Liver (tissue), 9 donors: ENCODE results near the gene LRRC47. TPM values are rescaled to one million over a fixed set of nuclear protein-coding genes. Genes with fewer than 3 reads are reported as not detected.

Source experiments
- DNase-seq: peaks from one replicate; pipeline ENCODE4 v3.0.0-alpha.2; 2017; ENCODE audit warnings: low spot score
- H3K27ac ChIP-seq, 2 donors: one replicate each; pipeline ENCODE4 v1.7.0; 2013; ENCODE audit warnings: inconsistent platforms in 2 of 2, low read length in 2 of 2, control low read depth in 1 of 2, low read depth in 1 of 2, mild to moderate bottlenecking in 1 of 2
- H3K27me3 ChIP-seq, 4 donors: one replicate each; pipeline versions ENCODE4 v1.6.1 to v1.7.0; 2013; ENCODE audit warnings: low read length in 3 of 4, inconsistent platforms in 1 of 4, mild to moderate bottlenecking in 1 of 4, moderate library complexity in 1 of 4; ENCODE audit not compliant: control insufficient read depth in 4 of 4, insufficient read depth in 4 of 4
- H3K36me3 ChIP-seq, 4 donors: one replicate each; pipeline versions ENCODE4 v1.6.1 to v1.7.0; 2013; ENCODE audit warnings: low read length in 3 of 4, mild to moderate bottlenecking in 3 of 4, low read depth in 1 of 4, moderate library complexity in 1 of 4; ENCODE audit not compliant: control insufficient read depth in 4 of 4, insufficient read depth in 3 of 4
- H3K4me1 ChIP-seq, 4 donors: one replicate each; pipeline versions ENCODE4 v1.6.1 to v1.7.0; 2013; ENCODE audit warnings: low read length in 3 of 4, mild to moderate bottlenecking in 3 of 4, moderate library complexity in 1 of 4; ENCODE audit not compliant: control insufficient read depth in 4 of 4, insufficient read depth in 4 of 4
- H3K4me3 ChIP-seq, 3 donors: one replicate each; pipeline versions ENCODE4 v1.6.1 to v1.7.0; 2013; ENCODE audit warnings: low read length in 3 of 3, control low read depth in 1 of 3, low read depth in 1 of 3, mild to moderate bottlenecking in 1 of 3
- H3K9ac ChIP-seq, 2 donors: one replicate each; pipeline ENCODE4 v1.7.0; 2013; ENCODE audit warnings: low read length in 2 of 2, mild to moderate bottlenecking in 2 of 2, moderate library complexity in 2 of 2, control low read depth in 1 of 2, low read depth in 1 of 2
- H3K9me3 ChIP-seq, 4 donors: one replicate each; pipeline versions ENCODE4 v1.6.1 to v1.7.0; 2013; ENCODE audit warnings: low read length in 3 of 4; ENCODE audit not compliant: control insufficient read depth in 4 of 4
- ATF3 ChIP-seq: IDR thresholded peaks from 2 replicates; pipeline ENCODE4 v1.6.1; 2016; ENCODE audit warnings: antibody characterized with exemption
- CTCF ChIP-seq: fragments of 150-350 bp; IDR thresholded peaks from 2 replicates; pipeline ENCODE4 v1.5.1; 2017; ENCODE audit warnings: improper control_type of control experiment, low read depth, low read length; ENCODE audit not compliant: missing input control
- EGR1 ChIP-seq, 2 donors: IDR thresholded peaks; 2 replicates each; pipeline ENCODE4 v1.6.1; 2016 to 2018; ENCODE audit warnings: antibody characterized with exemption in 2 of 2, low read depth in 2 of 2
- FOXA1 ChIP-seq: IDR thresholded peaks from 2 replicates; pipeline ENCODE4 v1.6.1; 2016; ENCODE audit warnings: antibody characterized with exemption
- FOXA2 ChIP-seq: IDR thresholded peaks from 2 replicates; pipeline ENCODE4 v1.6.1; 2016; ENCODE audit warnings: antibody characterized with exemption
- GABPA ChIP-seq, 2 donors: IDR thresholded peaks in 1 of 2; conservative IDR thresholded peaks in 1 of 2; 2 replicates each; pipeline ENCODE4 v1.6.1; 2016; ENCODE audit warnings: antibody characterized with exemption in 2 of 2, mild to moderate bottlenecking in 1 of 2, moderate library complexity in 1 of 2
- HNF4A ChIP-seq, 2 donors: conservative IDR thresholded peaks; 2 replicates each; pipeline ENCODE4 v1.6.1; 2016; ENCODE audit warnings: antibody characterized with exemption in 2 of 2, mild to moderate bottlenecking in 2 of 2
- HNF4G ChIP-seq: IDR thresholded peaks from 2 replicates; pipeline ENCODE4 v1.6.1; 2016; ENCODE audit warnings: antibody characterized with exemption
- JUND ChIP-seq, 2 donors: IDR thresholded peaks; 2 replicates each; pipeline ENCODE4 v1.6.1; 2016; ENCODE audit warnings: antibody characterized with exemption in 2 of 2
- MAX ChIP-seq: IDR thresholded peaks from 2 replicates; pipeline ENCODE4 v1.6.1; 2016; ENCODE audit warnings: antibody characterized with exemption
- NR2F2 ChIP-seq: IDR thresholded peaks from 2 replicates; pipeline ENCODE4 v1.6.1; 2016; ENCODE audit warnings: antibody characterized with exemption
- RAD21 ChIP-seq, 2 donors: IDR thresholded peaks; 2 replicates each; pipeline ENCODE4 v1.6.1; 2016; ENCODE audit warnings: antibody characterized with exemption in 2 of 2, mild to moderate bottlenecking in 2 of 2
- REST ChIP-seq: IDR thresholded peaks from 2 replicates; pipeline ENCODE4 v1.6.1; 2016; ENCODE audit warnings: antibody characterized with exemption, mild to moderate bottlenecking
- RXRA ChIP-seq, 2 donors: IDR thresholded peaks; 2 replicates each; pipeline ENCODE4 v1.6.1; 2017 to 2018; ENCODE audit warnings: antibody characterized with exemption in 2 of 2, mild to moderate bottlenecking in 1 of 2
- SP1 ChIP-seq: IDR thresholded peaks from 2 replicates; pipeline ENCODE4 v1.6.1; 2018; ENCODE audit warnings: antibody characterized with exemption, mild to moderate bottlenecking
- TAF1 ChIP-seq: conservative IDR thresholded peaks from 2 replicates; pipeline ENCODE4 v1.6.1; 2016; ENCODE audit warnings: antibody characterized with exemption, mild to moderate bottlenecking
- YY1 ChIP-seq: IDR thresholded peaks from 2 replicates; pipeline ENCODE4 v1.6.1; 2016; ENCODE audit warnings: antibody characterized with exemption, mild to moderate bottlenecking
- ZBTB33 ChIP-seq: IDR thresholded peaks from 2 replicates; pipeline ENCODE4 v1.6.1; 2016; ENCODE audit warnings: antibody characterized with exemption
- WGBS: extraction: QIAGEN DNeasy Blood & Tissue Kit; methylation state at CpG from one replicate; pipeline ENCODE4 v1.1.7; 2013; 5-methylcytosine and 5-hydroxymethylcytosine counted together
- polyA plus RNA-seq, 2 donors: library from polyadenylated mRNA; stranded (reverse) in 1 of 2; unstranded in 1 of 2; fragments of 200-250 nt in 1 of 2; fragments of >200 nt in 1 of 2; fragmentation: Nextera tagmentation in 1 of 2; extraction: Ambion mirVana in 1 of 2; gene quantifications; one replicate each; pipeline versions ENCODE4 v1.2.1 to v1.2.3, GENCODE V29; 2013 to 2015
- total RNA-seq, 2 donors: library from RNA; depleted of rRNA; stranded (reverse); fragments of >200 nt; gene quantifications; one replicate each; pipeline ENCODE4 v1.2.3, GENCODE V29; 2014
- donor health status: healthy.
- donor health status: healthy.
- donor health status: healthy.
- donor health status: healthy.
- donor health status: healthy.

Gene LRRC47
- total and polyA plus RNA-seq, 4 donors: 8.7 to 23.8 (median 15.4) TPM

GRCh38 chr1:3743421-3743820 is 52.9 kb downstream of the LRRC47 start:
- DNase-seq: no peak
- Histone ChIP-seq H3K4me1 (peaks cover 8 to 37% (median 19%) of the 10 kb centered on the region in 4 donors), H3K36me3 (peaks cover 0 to 18% (median 4%) of the 10 kb centered on the region in 4 donors), H3K4me3 (no peak overlapping the region), H3K27me3 (no peaks in the 10 kb centered on the region), H3K9me3 (no peaks in the 10 kb centered on the region), H3K9ac (no peak overlapping the region), H3K27ac (no peak overlapping the region)
- WGBS: 90% methylated on average over 4 of the region's 4 CpGs
- TF ChIP-seq YY1 (no peak), ZBTB33 (no peak), EGR1 (IDR thresholded peaks at IDR 0.05; ENCODE audit: low read depth in 2 of 2) (no peak), HNF4A (conservative IDR thresholded peaks at IDR 0.05) (no peak), MAX (no peak), TAF1 (no peak), FOXA2 (no peak), ATF3 (no peak), RAD21 (IDR thresholded peaks at IDR 0.05) (no peak), JUND (IDR thresholded peaks at IDR 0.05) (no peak), CTCF (no peak), NR2F2 (no peak), HNF4G (no peak), GABPA (IDR thresholded peaks at IDR 0.05 in 1 of 2, conservative IDR thresholded peaks at IDR 0.05 in 1 of 2) (no peak), FOXA1 (no peak), SP1 (no peak), RXRA (IDR thresholded peaks at IDR 0.05) (no peak), REST (no peak)
